ENCODE measurements around the gene CARNS1. TPM values are rescaled to one million over a fixed set of nuclear protein-coding genes. Genes with fewer than 3 reads are reported as not detected.
A peak's percentile ranks its signal among the peaks of the same experiment; 100 is the strongest.

Gene CARNS1
- total RNA-seq, 1 experiment from 2014 or later: 1.1 TPM

GRCh38 chr11:67387069-67387468, 28.4 kb upstream of the CARNS1 start:
- no peak overlapping the region for H3K18ac ChIP-seq (ENCODE audit: insufficient read length, low read depth, low read length)
- no peak overlapping the region for H3K4me2 ChIP-seq (ENCODE audit: insufficient read depth, insufficient read length, low read length)
- no peak overlapping the region for H2BK5ac ChIP-seq (ENCODE audit: insufficient read length, low read length)
- H3K14ac ChIP-seq (ENCODE audit: insufficient read depth, low read length): no peak overlapping the region
- no peak overlapping the region for H3K23ac ChIP-seq (ENCODE audit: insufficient read length, low read depth, low read length)
- H4K5ac ChIP-seq (ENCODE audit: insufficient read length, low read depth, low read length): no peak overlapping the region
- no peak overlapping the region for H2AK5ac ChIP-seq (ENCODE audit: insufficient read length, low read length)
- no peak overlapping the region for H4K91ac ChIP-seq (ENCODE audit: insufficient read length, low read depth, low read length)
- no peak overlapping the region for H2BK15ac ChIP-seq (ENCODE audit: low read depth, low read length)
- no peaks in the 10 kb centered on the region for H3K36me3 Mint-ChIP-seq (ENCODE audit: insufficient read depth in 1 of 3, low read depth in 3 of 3)
- no peak overlapping the region for H4K8ac ChIP-seq (replicated peaks; ENCODE audit: insufficient read length, low read depth, low read length)
- H2BK20ac ChIP-seq (ENCODE audit: low read depth, low read length, poor library complexity, severe bottlenecking): no peak overlapping the region
- no peak overlapping the region for H3T11ph ChIP-seq (ENCODE audit: low read length)
- peaks cover 9% of the 10 kb centered on the region for H3K23me2 ChIP-seq (ENCODE audit: insufficient read length, low read depth, low read length, poor library complexity, severe bottlenecking)
- H3K9ac ChIP-seq (ENCODE audit: extremely low read depth, insufficient read length, low read length): peak overlapping the region; percentile 4
- H3K9me3 ChIP-seq (ENCODE audit: control insufficient read depth, low read depth, low read length): no peaks in the 10 kb centered on the region
- no peak overlapping the region for H2BK120ac ChIP-seq (ENCODE audit: low read depth, low read length, poor library complexity, severe bottlenecking)
- no peak overlapping the region for H2BK12ac ChIP-seq (ENCODE audit: insufficient read length, low read depth, low read length)
- H2AFZ ChIP-seq (ENCODE audit: low read length): no peak overlapping the region
- no peaks in the 10 kb centered on the region for H3K79me1 ChIP-seq (ENCODE audit: insufficient read depth, low read depth, low read length, poor library complexity, severe bottlenecking)
- DNase-seq: no peak
- H3K79me2 ChIP-seq (ENCODE audit: insufficient read depth, low read length): no peaks in the 10 kb centered on the region
- no peak overlapping the region for H3K27ac ChIP-seq (ENCODE audit: insufficient read length, low read depth, low read length)
- no peak overlapping the region for H3K56ac ChIP-seq (ENCODE audit: insufficient read length, low read depth, low read length)
- H3K4me1 ChIP-seq (ENCODE audit: insufficient read depth, low read length): no peaks in the 10 kb centered on the region; the same call in 1 of the 2 replicates
- H3K4ac ChIP-seq (ENCODE audit: low read depth, low read length): no peak overlapping the region
- H3K4me3 Mint-ChIP-seq: no peak overlapping the region; a peak in 1 of 5 replicates
- TF ChIP-seq CTCF (conservative IDR thresholded peaks at IDR 0.05): no peak
- no CpG with 5 or more reads among the region's 9 CpGs for WGBS (ENCODE audit: extremely low coverage, insufficient read length, low lambda C conversion rate)
- H3K27me3 ChIP-seq (ENCODE audit: insufficient read depth, low read length): no peaks in the 10 kb centered on the region; the same call in 1 of the 2 replicates
- H3K27me3 Mint-ChIP-seq (ENCODE audit: low read depth): peaks cover 23% of the 10 kb centered on the region
- no peaks in the 10 kb centered on the region for H4K20me1 ChIP-seq (ENCODE audit: control insufficient read depth, insufficient read depth, insufficient read length)
- H3K27ac Mint-ChIP-seq: no peak overlapping the region
- H3K4me1 Mint-ChIP-seq: peaks cover 19 to 27% of the 10 kb centered on the region in 2 experiments
- no peaks in the 10 kb centered on the region for H3K9me3 Mint-ChIP-seq
